Nephron (organoid): ENCODE measurements around the gene YTHDC1.

Source experiments
- H3K27ac Mint-ChIP-seq, 3 experiments: 2 replicates each; pipeline ENCODE4 v1.8.0; 2020; ENCODE audit warnings: mixed read lengths in 3 of 3, mild to moderate bottlenecking in 2 of 3, moderate library complexity in 1 of 3
- H3K27me3 Mint-ChIP-seq: 2 replicates; pipeline ENCODE4 v1.8.0; 2021; ENCODE audit warnings: low read depth, mild to moderate bottlenecking, moderate library complexity, mixed read lengths
- H3K36me3 Mint-ChIP-seq: 2 replicates; pipeline ENCODE4 v1.8.0; 2020; ENCODE audit warnings: low read depth, mixed read lengths
- H3K4me1 Mint-ChIP-seq: 2 replicates; pipeline ENCODE4 v1.8.0; 2020; ENCODE audit warnings: mixed read lengths
- H3K4me3 Mint-ChIP-seq, 3 experiments: 2 replicates each; pipeline ENCODE4 v1.8.0; 2020; ENCODE audit warnings: mild to moderate bottlenecking in 3 of 3, mixed read lengths in 3 of 3, moderate library complexity in 2 of 3
- H3K9me3 Mint-ChIP-seq: 2 replicates; pipeline ENCODE4 v1.8.0; 2020; ENCODE audit warnings: mixed read lengths
- CTCF ChIP-seq, 3 experiments: fragments of 200-600 bp; sonication (generic); IDR thresholded peaks; one replicate each; pipeline ENCODE4 v1.5.0; 2021; ENCODE audit warnings: antibody characterized with exemption in 3 of 3; ENCODE audit not compliant: unreplicated experiment in 3 of 3

The YTHDC1 gene

GRCh38 chr4:68388347-68388865, 38.5 kb upstream of the YTHDC1 start:
- TF ChIP-seq CTCF (IDR thresholded peaks at IDR 0.05; ENCODE audit: unreplicated experiment in 3 of 3) = no peak
- no peak overlapping the region for H3K4me3 Mint-ChIP-seq
- no peaks in the 10 kb centered on the region for H3K36me3 Mint-ChIP-seq
- no peak overlapping the region for H3K27ac Mint-ChIP-seq
- H3K27me3 Mint-ChIP-seq = no peaks in the 10 kb centered on the region
- H3K9me3 Mint-ChIP-seq = no peaks in the 10 kb centered on the region
- no peaks in the 10 kb centered on the region for H3K4me1 Mint-ChIP-seq

- H3K36me3 Mint-ChIP-seq = no peaks in the 10 kb centered on the region
- H3K9me3 Mint-ChIP-seq = no peaks in the 10 kb centered on the region
- H3K27ac Mint-ChIP-seq = no peak overlapping the region
- H3K27me3 Mint-ChIP-seq = no peaks in the 10 kb centered on the region
- no peak overlapping the region for H3K4me3 Mint-ChIP-seq
- TF ChIP-seq CTCF (IDR thresholded peaks at IDR 0.05; ENCODE audit: unreplicated experiment in 3 of 3) = no peak
- no peaks in the 10 kb centered on the region for H3K4me1 Mint-ChIP-seq
Observed at GRCh38 chr4:68385267-68385666, 35.4 kb upstream of the YTHDC1 start.

- Mint-ChIP-seq H3K4me3 (no peak overlapping the region), H3K9me3 (no peaks in the 10 kb centered on the region), H3K36me3 (no peaks in the 10 kb centered on the region), H3K4me1 (no peaks in the 10 kb centered on the region), H3K27me3 (peaks cover 1% of the 10 kb centered on the region), H3K27ac (no peak overlapping the region)
- no peak for TF ChIP-seq CTCF (IDR thresholded peaks at IDR 0.05; ENCODE audit: unreplicated experiment in 3 of 3)
Observed at GRCh38 chr4:68383115-68383514, 33.2 kb upstream of the YTHDC1 start.

GRCh38 chr4:68378226-68378625, 28.3 kb upstream of the YTHDC1 start:
- H3K9me3 Mint-ChIP-seq = no peaks in the 10 kb centered on the region
- no peaks in the 10 kb centered on the region for H3K36me3 Mint-ChIP-seq
- peaks cover 25% of the 10 kb centered on the region for H3K27me3 Mint-ChIP-seq
- H3K4me3 Mint-ChIP-seq = no peak overlapping the region
- no peak overlapping the region for H3K27ac Mint-ChIP-seq
- TF ChIP-seq CTCF (IDR thresholded peaks at IDR 0.05; ENCODE audit: unreplicated experiment in 3 of 3) = no peak
- peaks cover 6% of the 10 kb centered on the region for H3K4me1 Mint-ChIP-seq

GRCh38 chr4:68375667-68376559, 26.0 kb upstream of the YTHDC1 start:
- peak; percentile 74 to 79 (median 75) for TF ChIP-seq CTCF (IDR thresholded peaks at IDR 0.05; ENCODE audit: unreplicated experiment in 3 of 3)
- Mint-ChIP-seq H3K4me3 (peak overlapping the region; percentile 61 to 72 (median 72)), H3K36me3 (no peaks in the 10 kb centered on the region), H3K27ac (peak overlapping the region in 1 of 3 experiments; percentile 68), H3K9me3 (no peaks in the 10 kb centered on the region), H3K4me1 (peaks cover 7% of the 10 kb centered on the region), H3K27me3 (peaks cover 25% of the 10 kb centered on the region)
